Testis (tissue), 3 donors: ENCODE data around the gene CSRP1. TPM values are rescaled to one million over a fixed set of nuclear protein-coding genes. Genes with fewer than 3 reads are reported as not detected.
"Not testable (repeated sequence)": the region's sequence is repeated elsewhere in the genome, so short reads cannot be mapped to it uniquely, and the experiment has no call there.

Experiments used
- DNase-seq: peaks from one replicate; pipeline ENCODE4 v3.0.0-alpha.2; 2019
- H3K27ac ChIP-seq, 2 donors: fragments of 200-600 bp; sonication (generic); one replicate each; pipeline ENCODE4 v1.5.1; 2019
- H3K27me3 ChIP-seq: fragments of 200-600 bp; sonication (generic); one replicate; pipeline ENCODE4 v1.5.1; 2019
- H3K36me3 ChIP-seq: fragments of 200-600 bp; sonication (generic); one replicate; pipeline ENCODE4 v1.5.1; 2017; ENCODE audit warnings: low read depth; ENCODE audit errors: missing control alignments
- H3K4me1 ChIP-seq: fragments of 200-600 bp; sonication (generic); one replicate; pipeline ENCODE4 v1.5.1; 2019
- H3K4me3 ChIP-seq, 2 donors: fragments of 200-600 bp; sonication (generic); one replicate each; pipeline ENCODE4 v1.5.1; 2017 to 2019
- H3K9me3 ChIP-seq: fragments of 200-600 bp; sonication (generic); one replicate; pipeline ENCODE4 v1.5.1; 2017
- CTCF ChIP-seq, 3 experiments: fragments of 450-650 bp in 2 of 3; fragments of 200-600 bp in 1 of 3; sonication (generic) in 1 of 3; IDR thresholded peaks; one replicate each; pipeline ENCODE4 v1.5.1; 2016 to 2019; ENCODE audit warnings: antibody characterized with exemption in 3 of 3, mild to moderate bottlenecking in 2 of 3, moderate library complexity in 1 of 3
- POLR2A ChIP-seq: fragments of 450-650 bp; IDR thresholded peaks from one replicate; pipeline ENCODE4 v1.6.1; 2017; ENCODE audit warnings: antibody characterized with exemption, mild to moderate bottlenecking, moderate library complexity
- WGBS, 2 donors: methylation state at CpG; one replicate each; pipeline ENCODE4 v1.1.5; 2018; 5-methylcytosine and 5-hydroxymethylcytosine counted together
- intact Hi-C: fragments of 100-400 bp; cut with DNase I; formaldehyde crosslinking; loops from one replicate; pipeline ENCODE4 v1.15.1; 2023; ENCODE audit warnings: low total_unique reads
- polyA plus RNA-seq: library from polyadenylated mRNA; stranded (reverse); fragments of 350-450 nt; fragmentation: Illumina TruSeq; extraction: RNeasy Lipid Tissue Mini Kit (QIAGEN cat#74804); gene quantifications from one replicate; pipeline ENCODE4 v1.2.3, GENCODE V29; 2014; ENCODE audit warnings: low read depth, low replicate concordance; ENCODE audit not compliant: insufficient read depth
- total RNA-seq, 2 donors: library from RNA; depleted of rRNA; stranded (reverse); fragments of >200 nt; gene quantifications; one replicate each; pipeline ENCODE4 v1.2.3, GENCODE V29; 2016

CSRP1 gene
- total and polyA plus RNA-seq, 3 donors from 2014 or later, result 103 to 217 (median 123) TPM

- no peak for DNase-seq
- WGBS, 2 donors, result 86 to 91% methylated on average over 6 of the region's 6 CpGs
- Histone ChIP-seq H3K9me3 (no peaks in the 10 kb centered on the region), H3K4me3 (no peak overlapping the region), H3K27ac (no peak overlapping the region), H3K27me3 (no peaks in the 10 kb centered on the region), H3K36me3 (no peaks in the 10 kb centered on the region), H3K4me1 (peaks cover 12% of the 10 kb centered on the region)
- TF ChIP-seq POLR2A (no peak), CTCF (IDR thresholded peaks at IDR 0.05) (no peak)
- intact Hi-C loops, result no loop called here
Measured at GRCh38 chr1:201476670-201477344, 30.1 kb downstream of the CSRP1 start.

- no peaks in the 10 kb centered on the region for H3K36me3 ChIP-seq
- peaks cover 5% of the 10 kb centered on the region for H3K4me1 ChIP-seq
- no peak for DNase-seq
- H3K27ac ChIP-seq, result no peak overlapping the region
- intact Hi-C loops, result no loop called here
- no peak overlapping the region for H3K4me3 ChIP-seq
- 86 to 92% methylated on average over 8 of the region's 8 CpGs for WGBS, 2 donors
- no peaks in the 10 kb centered on the region for H3K27me3 ChIP-seq
- TF ChIP-seq CTCF (IDR thresholded peaks at IDR 0.05) (no peak), POLR2A (no peak)
- no peaks in the 10 kb centered on the region for H3K9me3 ChIP-seq
Measured at GRCh38 chr1:201475915-201476669, 30.8 kb downstream of the CSRP1 start.

- H3K9me3 ChIP-seq, result no peaks in the 10 kb centered on the region
- no peak overlapping the region for H3K4me3 ChIP-seq
- no peaks in the 10 kb centered on the region for H3K27me3 ChIP-seq
- DNase-seq, result no peak
- H3K4me1 ChIP-seq, result peaks cover 3% of the 10 kb centered on the region
- H3K27ac ChIP-seq, result no peak overlapping the region
- 85 to 98% methylated on average over 2 of the region's 2 CpGs for WGBS, 2 donors
- intact Hi-C loops, result no loop called here
- no peaks in the 10 kb centered on the region for H3K36me3 ChIP-seq
- TF ChIP-seq CTCF (IDR thresholded peaks at IDR 0.05) (no peak), POLR2A (no peak)
Measured at GRCh38 chr1:201475130-201475529, 31.8 kb downstream of the CSRP1 start.

GRCh38 chr1:201473296-201473695, 33.6 kb downstream of the CSRP1 start:
- DNase-seq, result no peak
- intact Hi-C loops, result no loop called here
- Histone ChIP-seq H3K36me3 (no peaks in the 10 kb centered on the region), H3K9me3 (no peaks in the 10 kb centered on the region), H3K27ac (no peak overlapping the region), H3K4me3 (no peak overlapping the region), H3K27me3 (no peaks in the 10 kb centered on the region), H3K4me1 (no peaks in the 10 kb centered on the region)
- WGBS, 2 donors, result 79 to 85% methylated on average over 2 of the region's 2 CpGs
- TF ChIP-seq POLR2A, result no peak
- TF ChIP-seq CTCF (IDR thresholded peaks at IDR 0.05), result no peak

GRCh38 chr1:201472321-201472720, 34.6 kb downstream of the CSRP1 start:
- DNase-seq, H3K36me3 ChIP-seq, H3K4me1 ChIP-seq, intact Hi-C loops, H3K9me3 ChIP-seq, H3K27ac ChIP-seq, H3K27me3 ChIP-seq, H3K4me3 ChIP-seq: not testable (repeated sequence)
- 97% methylated on average over 8 of the region's 8 CpGs for WGBS, 2 donors
